Lower lobe of right lung (tissue), 2 donors: ENCODE measurements around the gene NUMA1. TPM values are rescaled to one million over a fixed set of nuclear protein-coding genes. Genes with fewer than 3 reads are reported as not detected.

Source experiments
- ATAC-seq, 2 donors: fragments of 200-7000 bp; cut with Tn5 transposase; one replicate each; pipeline ENCODE4 v1.9.1; 2020 to 2022; ENCODE audit warnings: mild to moderate bottlenecking in 2 of 2, moderate library complexity in 2 of 2
- DNase-seq: peaks from one replicate; pipeline ENCODE4 v3.0.0-alpha.2; 2020
- H3K27ac ChIP-seq: fragments of 200-600 bp; one replicate; pipeline ENCODE4 v1.8.0; 2022
- H3K27me3 ChIP-seq: fragments of 200-600 bp; one replicate; pipeline ENCODE4 v1.8.0; 2022; ENCODE audit warnings: low read depth
- H3K36me3 ChIP-seq: fragments of 200-600 bp; one replicate; pipeline ENCODE4 v1.8.0; 2022; ENCODE audit warnings: mild to moderate bottlenecking
- H3K4me1 ChIP-seq: fragments of 200-600 bp; one replicate; pipeline ENCODE4 v1.8.0; 2022
- H3K4me3 ChIP-seq: fragments of 200-600 bp; one replicate; pipeline ENCODE4 v1.8.0; 2022; ENCODE audit warnings: mild to moderate bottlenecking
- H3K9me3 ChIP-seq: fragments of 200-600 bp; one replicate; pipeline ENCODE4 v1.8.0; 2022
- intact Hi-C: fragments of 100-400 bp; cut with DNase I; formaldehyde crosslinking; loops from one replicate; pipeline ENCODE4 v1.11.0; 2022
- total RNA-seq: library from RNA; stranded (reverse); fragmentation: NEBNext Ultra II Directional; extraction: Animal tissue kit (Norgen Biotek cat#: 25700); gene quantifications from one replicate; pipeline ENCODE4 v1.2.1, GENCODE V29; 2021
- TF ChIP-seq, protein P1 (sequence below): fragments of 200-600 bp; IDR thresholded peaks from one replicate; pipeline ENCODE4 v1.8.0; 2022; ENCODE audit warnings: antibody characterized with exemption, mild to moderate bottlenecking
- donor health status: DM: no; HTN: yes; CAD: no; lungs with severe emphysema.

The NUMA1 gene
- total RNA-seq, 1 donor from 2014 or later, result 200 TPM

- Histone ChIP-seq H3K36me3 (peaks cover 100% of the 10 kb centered on the region), H3K27ac (no peak overlapping the region), H3K4me3 (no peak overlapping the region), H3K4me1 (no peaks in the 10 kb centered on the region), H3K27me3 (no peaks in the 10 kb centered on the region), H3K9me3 (no peaks in the 10 kb centered on the region)
- no peak for DNase-seq
- no peak for ATAC-seq
- TF ChIP-seq, protein P1, sequence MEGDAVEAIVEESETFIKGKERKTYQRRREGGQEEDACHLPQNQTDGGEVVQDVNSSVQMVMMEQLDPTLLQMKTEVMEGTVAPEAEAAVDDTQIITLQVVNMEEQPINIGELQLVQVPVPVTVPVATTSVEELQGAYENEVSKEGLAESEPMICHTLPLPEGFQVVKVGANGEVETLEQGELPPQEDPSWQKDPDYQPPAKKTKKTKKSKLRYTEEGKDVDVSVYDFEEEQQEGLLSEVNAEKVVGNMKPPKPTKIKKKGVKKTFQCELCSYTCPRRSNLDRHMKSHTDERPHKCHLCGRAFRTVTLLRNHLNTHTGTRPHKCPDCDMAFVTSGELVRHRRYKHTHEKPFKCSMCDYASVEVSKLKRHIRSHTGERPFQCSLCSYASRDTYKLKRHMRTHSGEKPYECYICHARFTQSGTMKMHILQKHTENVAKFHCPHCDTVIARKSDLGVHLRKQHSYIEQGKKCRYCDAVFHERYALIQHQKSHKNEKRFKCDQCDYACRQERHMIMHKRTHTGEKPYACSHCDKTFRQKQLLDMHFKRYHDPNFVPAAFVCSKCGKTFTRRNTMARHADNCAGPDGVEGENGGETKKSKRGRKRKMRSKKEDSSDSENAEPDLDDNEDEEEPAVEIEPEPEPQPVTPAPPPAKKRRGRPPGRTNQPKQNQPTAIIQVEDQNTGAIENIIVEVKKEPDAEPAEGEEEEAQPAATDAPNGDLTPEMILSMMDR, result no peak
- intact Hi-C loops, result no loop called here
Observed at GRCh38 chr11:72006309-72007088, 73.8 kb downstream of the NUMA1 start.

DNA sequence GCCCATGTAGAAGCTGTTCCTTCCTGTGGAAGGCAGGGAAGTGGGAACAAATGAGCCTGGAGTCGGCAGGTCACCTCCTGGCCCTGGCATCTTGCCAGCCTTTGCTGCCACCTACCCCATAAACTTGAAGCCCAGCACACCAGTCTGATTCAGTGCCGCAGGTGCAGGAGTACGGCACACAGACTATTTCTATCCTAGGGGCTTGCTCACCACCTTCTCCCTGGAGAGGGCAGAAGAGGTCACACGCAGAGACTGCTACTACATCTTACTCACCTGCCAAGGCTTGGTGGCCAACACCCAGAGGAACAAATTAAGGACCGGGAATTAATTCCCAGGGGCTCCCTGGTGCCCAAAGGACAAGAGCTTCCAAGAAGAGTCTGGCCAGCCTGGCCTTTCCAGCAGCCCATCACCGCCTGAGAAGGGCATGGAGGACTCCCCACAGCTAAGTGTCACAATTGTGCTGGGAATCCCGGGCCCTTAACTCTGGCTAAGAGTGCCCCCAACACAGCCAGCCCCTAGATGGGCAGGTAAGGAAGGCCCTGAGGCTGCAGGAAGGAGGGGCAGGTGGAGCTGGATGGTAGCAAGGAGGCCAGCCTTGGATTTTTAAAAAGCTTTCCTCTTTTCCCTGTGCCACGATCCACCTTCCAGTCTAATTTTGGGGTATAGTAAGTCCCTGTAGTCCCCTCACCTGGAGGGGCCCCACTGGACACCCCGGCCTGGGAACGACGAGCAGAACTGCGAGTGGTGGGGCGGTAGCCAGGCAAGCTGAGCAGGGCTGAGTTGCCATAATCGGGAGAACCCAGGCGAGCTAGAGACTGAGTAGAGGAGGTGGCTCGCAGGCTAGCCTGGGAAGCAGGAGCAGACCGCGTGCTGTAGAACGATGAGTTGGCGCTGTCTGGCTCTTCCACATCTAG lies 74.7 kb downstream of the NUMA1 start:
- TF ChIP-seq, protein P1, result no peak
- no peak overlapping the region for H3K4me3 ChIP-seq
- H3K27ac ChIP-seq, result no peak overlapping the region
- peaks cover 9% of the 10 kb centered on the region for H3K4me1 ChIP-seq
- intact Hi-C loops, result no loop called here
- no peaks in the 10 kb centered on the region for H3K9me3 ChIP-seq
- H3K36me3 ChIP-seq, result peaks cover 100% of the 10 kb centered on the region
- ATAC-seq, result no peak
- DNase-seq, result no peak
- H3K27me3 ChIP-seq, result no peaks in the 10 kb centered on the region

DNA sequence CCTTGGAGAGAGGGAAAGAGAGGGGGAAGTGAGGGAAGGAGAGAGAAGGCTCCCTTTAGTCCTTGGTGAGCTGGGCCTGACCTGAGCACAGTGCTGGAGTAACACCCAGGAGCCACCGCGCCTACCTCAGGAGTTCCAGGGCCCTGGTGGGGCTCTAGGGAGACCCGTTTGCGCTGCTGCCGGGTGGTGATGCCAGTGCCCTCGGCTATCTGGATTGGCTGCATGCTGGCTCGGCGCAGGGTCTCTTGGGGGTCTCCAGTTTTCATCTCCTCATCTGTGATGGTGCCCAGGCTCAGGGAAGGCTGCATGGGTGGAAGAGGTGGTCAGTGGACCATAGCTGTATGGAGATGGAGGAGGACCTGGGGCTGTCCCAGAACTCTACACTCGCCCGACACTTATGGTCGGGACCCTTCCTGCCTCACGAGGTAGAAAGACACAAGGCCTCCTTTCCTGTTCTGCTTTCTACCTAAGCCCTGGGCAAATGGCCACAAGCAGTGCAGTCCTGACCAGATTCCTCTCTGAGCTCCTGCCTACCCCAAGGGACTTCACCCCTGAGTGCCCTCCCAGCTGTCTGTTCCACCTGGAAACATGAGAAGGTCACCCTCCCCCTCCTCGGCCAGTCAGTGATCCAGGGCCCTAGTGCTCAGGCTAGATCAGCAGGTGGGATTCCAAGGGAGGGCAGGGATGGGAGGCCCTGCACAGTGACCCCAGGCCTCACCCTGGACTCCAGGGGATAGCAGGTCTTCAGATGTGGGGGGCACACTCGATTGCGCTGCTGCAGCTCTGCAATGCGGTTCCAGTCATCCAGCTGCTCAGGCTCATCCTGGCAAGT lies 75.6 kb downstream of the NUMA1 start:
- ATAC-seq (no peak), DNase-seq (no peak)
- H3K27ac ChIP-seq, result no peak overlapping the region
- H3K4me3 ChIP-seq, result no peak overlapping the region
- H3K36me3 ChIP-seq, result peaks cover 97% of the 10 kb centered on the region
- no peaks in the 10 kb centered on the region for H3K27me3 ChIP-seq
- H3K9me3 ChIP-seq, result no peaks in the 10 kb centered on the region
- intact Hi-C loops, result no loop called here
- peaks cover 18% of the 10 kb centered on the region for H3K4me1 ChIP-seq
- TF ChIP-seq, protein P1, result no peak

DNA sequence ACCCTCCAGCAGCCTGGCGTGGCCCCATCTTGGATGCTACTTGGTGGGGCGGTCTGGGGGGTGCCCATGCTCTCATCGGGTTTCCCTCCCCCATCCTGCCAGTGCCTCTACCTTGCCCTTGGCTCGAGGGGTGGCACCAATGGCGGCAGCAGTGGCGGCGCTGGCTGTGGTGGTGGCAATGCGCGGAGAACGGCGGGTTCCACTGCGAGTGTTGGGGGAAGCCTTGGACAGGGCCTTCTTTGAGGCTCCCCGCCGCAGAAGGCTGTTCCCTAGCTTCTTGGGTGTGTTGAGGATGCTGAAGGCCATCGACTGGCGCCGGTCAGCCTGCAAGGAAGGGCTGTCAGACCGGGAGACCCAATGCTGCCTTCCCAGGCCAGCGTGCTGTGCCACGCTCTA lies 76.6 kb downstream of the NUMA1 start:
- Histone ChIP-seq H3K27me3 (no peaks in the 10 kb centered on the region), H3K4me1 (peaks cover 27% of the 10 kb centered on the region), H3K9me3 (no peaks in the 10 kb centered on the region), H3K27ac (no peak overlapping the region), H3K36me3 (peaks cover 88% of the 10 kb centered on the region), H3K4me3 (no peak overlapping the region)
- TF ChIP-seq, protein P1, result no peak
- intact Hi-C loops, result no loop called here
- no peak for DNase-seq
- no peak for ATAC-seq
